ENCODE results near the gene NSD2. TPM values are rescaled to one million over a fixed set of nuclear protein-coding genes. Genes with fewer than 3 reads are reported as not detected.

The NSD2 gene
- total RNA-seq, 1 donor from 2014 or later: 202 TPM

- peaks cover 2% of the 10 kb centered on the region for H3K36me3 Mint-ChIP-seq (ENCODE audit: low read depth)
- intact Hi-C loops (cut with micrococcal nuclease): no loop called here
- no peak overlapping the region for H3K27ac Mint-ChIP-seq
- H3K27me3 Mint-ChIP-seq (ENCODE audit: insufficient read depth): no peaks in the 10 kb centered on the region
- H3K4me1 Mint-ChIP-seq (ENCODE audit: low read depth): peaks cover 13% of the 10 kb centered on the region
- H3K9me3 Mint-ChIP-seq: no peaks in the 10 kb centered on the region
- H3K4me3 Mint-ChIP-seq: peak overlapping the region; percentile 58
- no peak for DNase-seq (ENCODE audit: low spot score)
These were observed 8.9 kb upstream of the NSD2 start for GRCh38 chr4:1862055-1862911.

DNA sequence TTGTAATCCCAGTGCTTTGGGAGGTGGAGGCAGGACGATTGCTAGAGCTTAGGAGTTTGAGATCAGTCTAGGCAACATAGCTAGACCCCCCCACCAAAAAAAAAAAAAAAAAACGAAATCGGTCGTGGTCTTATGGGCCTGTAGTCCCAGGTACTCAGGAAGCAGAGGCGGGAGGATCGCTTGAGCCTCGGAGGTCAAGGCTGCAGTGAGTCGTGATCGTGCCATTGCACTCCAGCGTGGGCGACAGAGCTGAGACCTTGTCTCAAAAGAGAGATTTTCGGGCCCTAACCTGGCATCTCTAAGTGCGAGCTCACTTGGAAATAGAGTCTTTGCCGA lies 8.3 kb upstream of the NSD2 start:
- no peak overlapping the region for H3K27ac Mint-ChIP-seq
- no peaks in the 10 kb centered on the region for H3K27me3 Mint-ChIP-seq (ENCODE audit: insufficient read depth)
- intact Hi-C loops (cut with micrococcal nuclease): no loop called here
- DNase-seq (ENCODE audit: low spot score): no peak
- H3K4me3 Mint-ChIP-seq: no peak overlapping the region
- peaks cover 2% of the 10 kb centered on the region for H3K36me3 Mint-ChIP-seq (ENCODE audit: low read depth)
- H3K9me3 Mint-ChIP-seq: no peaks in the 10 kb centered on the region
- H3K4me1 Mint-ChIP-seq (ENCODE audit: low read depth): peaks cover 10% of the 10 kb centered on the region

- H3K27me3 Mint-ChIP-seq (ENCODE audit: insufficient read depth): no peaks in the 10 kb centered on the region
- no peaks in the 10 kb centered on the region for H3K9me3 Mint-ChIP-seq
- no peak overlapping the region for H3K4me3 Mint-ChIP-seq
- no peak overlapping the region for H3K27ac Mint-ChIP-seq
- DNase-seq (ENCODE audit: low spot score): no peak
- H3K4me1 Mint-ChIP-seq (ENCODE audit: low read depth): peaks cover 10% of the 10 kb centered on the region
- intact Hi-C loops (cut with micrococcal nuclease): no loop called here
- peaks cover 2% of the 10 kb centered on the region for H3K36me3 Mint-ChIP-seq (ENCODE audit: low read depth)
These were observed 7.7 kb upstream of the NSD2 start for GRCh38 chr4:1863297-1864033.

- H3K4me1 Mint-ChIP-seq (ENCODE audit: low read depth): peaks cover 10% of the 10 kb centered on the region
- H3K4me3 Mint-ChIP-seq: no peak overlapping the region
- H3K36me3 Mint-ChIP-seq (ENCODE audit: low read depth): peaks cover under 1% of the 10 kb centered on the region
- H3K9me3 Mint-ChIP-seq: no peaks in the 10 kb centered on the region
- intact Hi-C loops (cut with micrococcal nuclease): no loop called here
- no peak for DNase-seq (ENCODE audit: low spot score)
- peaks cover under 1% of the 10 kb centered on the region for H3K27me3 Mint-ChIP-seq (ENCODE audit: insufficient read depth)
- H3K27ac Mint-ChIP-seq: no peak overlapping the region
These were observed 6.9 kb upstream of the NSD2 start for GRCh38 chr4:1864076-1865008.

- no peaks in the 10 kb centered on the region for H3K9me3 Mint-ChIP-seq
- H3K27ac Mint-ChIP-seq: no peak overlapping the region
- DNase-seq (ENCODE audit: low spot score): no peak
- H3K27me3 Mint-ChIP-seq (ENCODE audit: insufficient read depth): peaks cover 1% of the 10 kb centered on the region
- no peaks in the 10 kb centered on the region for H3K36me3 Mint-ChIP-seq (ENCODE audit: low read depth)
- intact Hi-C loops (cut with micrococcal nuclease): no loop called here
- H3K4me3 Mint-ChIP-seq: no peak overlapping the region
- H3K4me1 Mint-ChIP-seq (ENCODE audit: low read depth): peaks cover 18% of the 10 kb centered on the region
These were observed 5.0 kb upstream of the NSD2 start for GRCh38 chr4:1866189-1866661.

GRCh38 chr4:1868293-1868692 lies 2.9 kb upstream of the NSD2 start:
- no peak overlapping the region for H3K27ac Mint-ChIP-seq
- DNase-seq (ENCODE audit: low spot score): no peak
- H3K9me3 Mint-ChIP-seq: no peaks in the 10 kb centered on the region
- peaks cover 1% of the 10 kb centered on the region for H3K27me3 Mint-ChIP-seq (ENCODE audit: insufficient read depth)
- peak overlapping the region; percentile 11 for H3K4me3 Mint-ChIP-seq
- peaks cover 8% of the 10 kb centered on the region for H3K36me3 Mint-ChIP-seq (ENCODE audit: low read depth)
- intact Hi-C loops (cut with micrococcal nuclease): no loop called here
- H3K4me1 Mint-ChIP-seq (ENCODE audit: low read depth): peaks cover 20% of the 10 kb centered on the region

DNA sequence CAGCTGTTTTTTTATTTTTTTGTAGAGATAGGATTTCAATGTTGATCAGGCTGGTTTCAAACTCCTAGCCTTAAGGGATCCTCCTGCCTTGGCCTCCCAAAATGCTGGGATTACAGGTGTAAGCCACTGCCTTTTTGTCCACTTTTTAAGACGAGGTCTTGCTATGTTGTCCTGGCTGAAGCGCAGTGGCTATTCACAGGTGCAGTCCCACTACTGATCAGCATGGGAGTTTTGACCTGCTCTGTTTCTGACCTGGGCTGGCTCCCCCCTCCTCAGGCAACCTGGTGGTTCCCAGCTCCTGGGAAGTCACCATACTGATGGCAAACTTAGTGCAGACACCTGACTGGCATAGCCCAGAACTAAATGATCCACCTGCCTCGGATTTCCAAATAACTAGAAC lies 2.3 kb upstream of the NSD2 start:
- peaks cover 8% of the 10 kb centered on the region for H3K36me3 Mint-ChIP-seq (ENCODE audit: low read depth)
- H3K4me1 Mint-ChIP-seq (ENCODE audit: low read depth): peaks cover 26% of the 10 kb centered on the region
- H3K4me3 Mint-ChIP-seq: peak overlapping the region; percentile 11
- intact Hi-C loops (cut with micrococcal nuclease): no loop called here
- no peak for DNase-seq (ENCODE audit: low spot score)
- H3K27ac Mint-ChIP-seq: no peak overlapping the region
- peaks cover 1% of the 10 kb centered on the region for H3K27me3 Mint-ChIP-seq (ENCODE audit: insufficient read depth)
- no peaks in the 10 kb centered on the region for H3K9me3 Mint-ChIP-seq

- peaks cover 15% of the 10 kb centered on the region for H3K36me3 Mint-ChIP-seq (ENCODE audit: low read depth)
- peak overlapping the region; percentile 88 for H3K4me3 Mint-ChIP-seq
- no peaks in the 10 kb centered on the region for H3K9me3 Mint-ChIP-seq
- intact Hi-C loops (cut with micrococcal nuclease): loop anchor here (1.0 to 10.0 kb wide), 9 partner anchors 13 to 1205 kb away; partner anchors contain the start of genes CFAP99, CTBP1, GRK4 and HAUS3
- H3K27me3 Mint-ChIP-seq (ENCODE audit: insufficient read depth): peaks cover 1% of the 10 kb centered on the region
- H3K27ac Mint-ChIP-seq: peak overlapping the region; percentile 95
- peaks cover 34% of the 10 kb centered on the region for H3K4me1 Mint-ChIP-seq (ENCODE audit: low read depth)
- DNase-seq (ENCODE audit: low spot score): no peak
These were observed 1.5 kb upstream of the NSD2 start for GRCh38 chr4:1869530-1870327.

- H3K4me1 Mint-ChIP-seq (ENCODE audit: low read depth): peaks cover 38% of the 10 kb centered on the region
- peak overlapping the region; percentile 88 for H3K4me3 Mint-ChIP-seq
- peak overlapping the region; percentile 95 for H3K27ac Mint-ChIP-seq
- peaks cover 1% of the 10 kb centered on the region for H3K27me3 Mint-ChIP-seq (ENCODE audit: insufficient read depth)
- intact Hi-C loops (cut with micrococcal nuclease): loop anchor here (1.0 to 10.0 kb wide), 9 partner anchors 14 to 1205 kb away; partner anchors contain the start of genes CFAP99, CTBP1, GRK4 and HAUS3
- DNase-seq (ENCODE audit: low spot score): peak; percentile 83
- H3K9me3 Mint-ChIP-seq: no peaks in the 10 kb centered on the region
- peaks cover 16% of the 10 kb centered on the region for H3K36me3 Mint-ChIP-seq (ENCODE audit: low read depth)
These were observed 940 bp upstream of the NSD2 start for GRCh38 chr4:1870328-1870577.

DNA sequence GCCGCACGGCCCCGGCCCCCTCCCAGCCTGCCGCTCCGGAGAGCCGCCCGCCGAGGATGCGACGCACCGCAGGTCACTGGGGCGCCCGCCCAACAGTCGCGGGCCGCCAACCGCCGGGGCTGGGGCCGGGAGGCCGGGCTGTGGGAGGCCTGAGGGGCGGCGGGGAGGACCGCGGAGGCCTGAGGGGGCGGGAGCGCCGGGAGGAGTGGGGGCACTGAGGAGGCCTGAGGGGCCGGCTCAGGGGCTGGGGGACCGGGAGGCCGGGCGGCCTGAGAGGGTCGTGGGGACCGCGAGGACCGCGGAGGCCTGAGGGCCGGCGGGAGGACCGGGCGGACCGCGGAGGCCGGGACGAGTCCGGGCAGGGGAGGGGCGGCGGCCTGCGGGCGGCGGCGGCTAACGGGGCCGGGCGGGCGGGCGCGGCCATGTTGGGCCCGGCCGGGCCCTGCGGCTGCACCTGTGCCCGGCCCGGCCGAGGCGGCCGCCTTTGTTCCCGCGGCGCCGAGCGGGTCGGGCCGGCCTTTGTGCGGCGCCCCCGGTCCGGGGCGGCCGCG lies 353 bp downstream of the NSD2 start:
- H3K4me3 Mint-ChIP-seq: no peak overlapping the region
- intact Hi-C loops (cut with micrococcal nuclease): loop anchor here (1.0 to 10.0 kb wide), 12 partner anchors 125 to 1203 kb away; partner anchors contain the start of genes CFAP99, CTBP1, FAM53A and GRK4

GRCh38 chr4:1872870-1873269 lies 1.7 kb downstream of the NSD2 start:
- H3K36me3 Mint-ChIP-seq (ENCODE audit: low read depth): peaks cover 18% of the 10 kb centered on the region
- peaks cover 47% of the 10 kb centered on the region for H3K4me1 Mint-ChIP-seq (ENCODE audit: low read depth)
- intact Hi-C loops (cut with micrococcal nuclease): loop anchor here (1.0 to 10.0 kb wide), 7 partner anchors 26 to 1202 kb away; partner anchors contain the start of genes CFAP99, CTBP1, HTT and HTT-AS
- peaks cover 1% of the 10 kb centered on the region for H3K27me3 Mint-ChIP-seq (ENCODE audit: insufficient read depth)
- DNase-seq (ENCODE audit: low spot score): no peak
- H3K9me3 Mint-ChIP-seq: no peaks in the 10 kb centered on the region
- H3K4me3 Mint-ChIP-seq: peak overlapping the region; percentile 100
- peak overlapping the region; percentile 100 for H3K27ac Mint-ChIP-seq

More for the DNA sequence above, 353 bp downstream of the NSD2 start:
- Mint-ChIP-seq H3K9me3 (no peaks in the 10 kb centered on the region), H3K27me3 (ENCODE audit: insufficient read depth) (peaks cover 1% of the 10 kb centered on the region), H3K27ac (no peak overlapping the region), H3K4me1 (ENCODE audit: low read depth) (peaks cover 38% of the 10 kb centered on the region), H3K36me3 (ENCODE audit: low read depth) (peaks cover 16% of the 10 kb centered on the region)
- no peak for DNase-seq (ENCODE audit: low spot score)
